ENCODE data around the gene METTL8. TPM values are rescaled to one million over a fixed set of nuclear protein-coding genes. Genes with fewer than 3 reads are reported as not detected.
"Not testable (repeated sequence)": the region's sequence is repeated elsewhere in the genome, so short reads cannot be mapped to it uniquely, and the experiment has no call there.

The METTL8 gene
- total RNA-seq, 1 donor from 2014 or later = 39.9 TPM

GRCh38 chr2:171422710-171423495 is 10.9 kb downstream of the METTL8 start:
- ATAC-seq = not testable (repeated sequence)

DNA sequence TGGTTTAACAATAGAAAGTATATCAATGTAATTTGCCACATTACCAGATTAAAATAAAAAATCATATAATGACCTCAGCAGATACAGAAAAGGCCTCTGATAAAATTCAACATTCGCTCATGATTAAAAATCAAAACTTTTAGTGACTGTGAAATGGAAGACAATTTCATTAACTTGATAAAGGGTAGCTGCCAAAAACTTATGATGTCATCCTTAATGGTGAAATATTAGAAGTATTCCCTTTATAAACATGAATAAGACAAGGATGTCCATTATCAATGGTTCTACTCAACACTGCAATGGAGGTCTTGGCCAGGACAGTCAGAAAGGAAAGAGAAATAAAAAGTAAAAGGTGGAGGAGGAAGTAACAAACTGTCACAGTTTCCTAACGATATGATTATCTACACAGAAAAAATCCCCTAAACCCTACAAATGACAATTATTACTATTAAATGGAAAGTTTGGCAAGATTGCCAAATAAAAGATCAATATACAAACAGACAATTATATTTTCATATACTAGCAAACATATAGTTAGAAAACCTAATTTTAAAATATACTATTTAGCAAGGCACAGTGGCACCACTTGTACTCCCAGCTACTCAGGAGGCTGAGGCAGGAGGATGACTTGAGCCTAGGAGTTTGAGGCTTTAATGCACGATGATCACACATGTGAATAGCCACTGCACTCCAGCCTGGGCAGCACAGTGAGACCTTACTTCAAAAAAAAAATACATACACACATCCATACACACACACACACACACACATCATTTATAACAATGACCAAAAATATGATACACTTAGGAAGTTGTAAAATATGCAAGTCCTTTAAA is 12.8 kb downstream of the METTL8 start:
- ATAC-seq = no peak

DNA sequence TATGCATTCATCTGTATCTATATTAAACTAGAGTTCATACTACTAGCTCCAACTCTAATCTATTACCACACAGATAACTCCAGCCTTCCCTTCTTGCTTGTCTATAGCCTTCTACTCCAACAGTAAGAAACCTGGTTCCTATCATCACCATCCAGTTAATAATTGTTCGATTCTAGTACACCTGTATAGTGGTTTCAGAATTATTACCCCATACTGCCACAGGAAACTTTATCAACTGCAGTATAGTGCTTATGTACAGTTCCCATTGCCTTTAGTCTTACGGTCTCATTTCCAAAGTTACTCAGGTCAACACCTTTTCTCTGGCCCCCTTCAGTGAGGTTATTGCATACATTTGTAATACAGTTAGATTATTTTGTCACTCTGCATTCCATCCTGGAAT is 14.5 kb downstream of the METTL8 start:
- ATAC-seq = no peak

- ATAC-seq = peak; percentile 99
Observed at GRCh38 chr2:171416009-171416926, 17.5 kb downstream of the METTL8 start.

DNA sequence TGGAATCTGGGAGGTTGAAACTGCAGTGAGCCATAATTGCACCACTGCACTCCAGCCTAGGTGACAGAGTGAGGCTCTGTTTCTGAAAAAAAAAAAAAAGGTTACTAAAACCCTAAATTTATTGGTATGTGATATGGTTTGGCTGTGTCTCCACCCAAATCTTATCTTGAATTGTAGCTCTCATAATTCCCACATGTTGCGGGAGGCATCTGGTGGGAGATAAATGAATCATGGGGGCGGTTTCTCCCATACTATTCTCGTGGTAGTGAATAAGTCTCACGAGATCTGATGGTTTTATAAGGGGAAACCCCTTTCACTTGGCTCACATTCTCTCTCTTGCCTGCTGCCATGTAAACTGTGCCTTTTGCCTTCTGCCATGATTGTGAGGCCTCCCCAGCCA is 19.1 kb downstream of the METTL8 start:
- ATAC-seq = not testable (repeated sequence)

DNA sequence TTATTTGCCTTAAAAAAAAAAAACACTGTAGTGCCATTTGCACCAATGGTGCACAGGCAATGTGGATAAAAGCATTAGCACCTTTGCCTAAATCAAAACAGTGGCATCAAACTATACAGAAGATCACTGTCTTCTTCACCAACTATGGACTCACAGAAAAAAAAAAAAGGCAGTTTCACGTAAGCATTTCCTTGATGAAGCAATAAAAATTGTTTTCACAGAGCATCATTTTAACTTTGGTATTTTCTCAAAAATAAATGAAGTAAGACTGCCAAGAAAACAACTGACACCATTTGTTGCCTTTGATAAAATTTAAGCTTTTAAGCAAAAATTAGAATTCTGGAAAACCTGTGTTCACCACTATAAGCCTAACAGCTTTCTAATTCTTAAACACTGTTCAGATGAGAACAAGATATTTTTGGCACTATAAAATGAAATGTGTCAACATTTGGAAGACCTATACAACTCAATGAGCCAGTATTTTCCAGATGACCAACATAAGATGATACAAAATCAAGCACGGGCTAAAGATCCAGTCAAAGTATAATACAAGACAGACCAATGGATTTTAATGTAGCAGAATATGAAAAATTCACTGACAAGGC is 21.1 kb downstream of the METTL8 start:
- ATAC-seq = no peak

GRCh38 chr2:171411791-171412483 is 21.9 kb downstream of the METTL8 start:
- ATAC-seq = no peak

DNA sequence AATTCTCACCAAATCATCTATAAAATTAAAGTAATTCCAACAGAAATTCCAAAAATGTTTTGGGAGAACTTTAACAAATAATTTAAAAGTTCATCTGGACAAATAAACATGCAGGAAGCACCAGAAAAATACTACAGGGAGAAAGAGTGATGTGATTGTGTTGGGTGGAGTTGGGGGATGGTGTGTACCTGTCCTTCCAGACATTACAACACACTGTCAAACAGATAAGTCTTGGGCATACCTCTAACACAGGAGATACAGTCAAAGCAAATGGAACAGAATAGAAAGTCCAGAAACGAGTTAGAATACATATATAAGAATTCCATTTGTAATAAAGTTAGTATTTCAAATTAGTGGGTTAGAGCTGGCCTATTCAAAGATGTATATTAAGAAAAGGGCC is 22.6 kb downstream of the METTL8 start:
- no peak for ATAC-seq

GRCh38 chr2:171410624-171411023 is 23.2 kb downstream of the METTL8 start:
- ATAC-seq = peak; percentile 46

GRCh38 chr2:171410101-171410500 is 23.7 kb downstream of the METTL8 start:
- ATAC-seq = peak; percentile 51

DNA sequence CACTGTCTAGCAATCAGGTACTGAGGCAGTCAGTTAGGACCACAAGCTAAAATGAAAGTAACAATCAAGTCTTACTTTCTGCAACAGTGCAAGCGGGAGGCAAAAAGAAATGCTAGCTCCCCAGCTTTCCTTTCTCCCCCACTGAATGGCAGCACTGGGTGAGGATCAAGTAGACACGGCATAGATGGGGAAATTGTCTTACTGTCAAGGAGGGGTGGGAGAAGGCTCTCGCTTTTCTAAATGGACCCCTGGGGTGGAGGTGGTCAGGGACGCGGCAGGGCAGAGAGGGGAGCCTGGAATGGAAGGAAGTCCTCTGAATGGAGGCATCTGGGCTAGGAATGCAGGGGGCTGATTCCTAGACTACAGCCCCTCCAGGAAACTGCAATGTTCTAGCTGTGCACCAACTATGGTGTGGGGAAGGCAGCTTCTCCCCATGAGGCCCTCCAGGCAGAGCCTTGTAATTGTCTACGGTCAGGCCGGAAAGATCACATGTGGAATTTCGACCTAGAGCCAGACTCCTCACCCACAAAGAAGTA is 24.3 kb downstream of the METTL8 start:
- ATAC-seq = peak; percentile 33

- ATAC-seq = no peak
Observed at GRCh38 chr2:171407676-171408044, 26.1 kb downstream of the METTL8 start.

DNA sequence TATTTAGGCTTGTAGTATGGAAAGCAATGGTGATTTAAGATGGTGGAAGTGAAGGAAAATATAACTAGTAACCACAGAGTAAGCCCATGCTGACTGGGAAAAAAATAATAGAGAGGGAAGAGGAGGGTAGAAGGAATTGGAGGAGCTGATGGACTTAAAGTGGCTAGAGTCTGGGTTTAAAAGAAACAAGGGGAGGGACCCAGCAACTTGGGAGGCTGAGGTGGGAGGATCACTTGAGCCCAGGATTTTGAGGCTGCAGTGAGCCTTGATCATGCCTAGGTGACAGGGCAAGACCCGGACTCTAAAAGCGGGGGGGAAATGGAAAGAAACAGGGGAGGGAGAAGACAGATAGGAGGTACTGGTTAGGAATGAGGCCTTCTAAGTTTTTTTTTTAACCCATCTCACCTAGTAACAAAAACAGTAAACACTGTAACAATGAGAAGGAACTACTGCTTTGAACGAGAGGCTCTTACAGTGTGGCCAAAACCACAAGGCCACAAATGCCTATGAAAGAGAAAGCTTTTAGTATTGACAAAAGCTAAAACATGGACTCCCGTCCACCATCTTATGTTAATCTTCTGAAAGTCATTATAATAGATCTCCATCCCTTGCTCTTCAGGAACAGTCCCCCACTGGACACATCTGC is 26.6 kb downstream of the METTL8 start:
- no peak for ATAC-seq

DNA sequence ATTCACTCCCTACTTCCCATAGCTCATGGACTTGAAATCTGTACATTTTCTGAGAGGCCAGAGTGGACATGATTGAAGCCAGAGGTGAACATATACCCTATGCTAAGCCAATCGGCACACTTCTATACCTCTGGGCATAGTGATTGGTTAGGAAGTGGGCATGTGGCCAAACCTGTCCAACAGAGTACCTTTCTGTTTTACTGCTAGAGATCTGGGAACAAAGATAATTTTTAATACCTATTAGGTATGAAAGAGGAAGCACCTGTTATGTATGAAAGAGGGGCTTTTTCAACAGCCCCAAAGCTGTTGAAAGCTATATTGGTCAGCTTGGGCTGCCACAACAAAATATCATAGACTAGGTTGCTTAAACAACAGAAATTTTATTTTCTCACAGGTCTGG is 27.7 kb downstream of the METTL8 start:
- no peak for ATAC-seq

- ATAC-seq = no peak
Observed at GRCh38 chr2:171405546-171405945, 28.2 kb downstream of the METTL8 start.

- ATAC-seq = no peak
Observed at GRCh38 chr2:171404719-171405118, 29.1 kb downstream of the METTL8 start.

DNA sequence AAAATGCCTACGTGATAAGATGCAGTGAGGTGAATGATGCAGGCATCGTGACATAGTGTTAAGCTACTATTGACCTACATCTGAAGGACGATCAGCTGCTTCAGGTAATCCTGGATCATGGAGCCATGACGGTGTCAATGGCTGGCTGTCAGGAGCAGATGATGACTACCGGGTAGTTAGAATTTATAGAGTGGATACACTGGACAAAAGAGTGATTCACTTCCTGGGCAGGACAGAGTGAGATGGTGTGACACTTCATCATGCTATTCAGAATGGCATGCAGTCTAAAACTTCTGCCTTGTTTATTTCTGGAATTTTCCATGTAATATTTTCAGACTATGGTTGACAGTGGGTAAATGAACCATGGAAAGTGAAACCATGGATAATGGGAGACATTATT is 29.5 kb downstream of the METTL8 start:
- ATAC-seq = peak; percentile 98

DNA sequence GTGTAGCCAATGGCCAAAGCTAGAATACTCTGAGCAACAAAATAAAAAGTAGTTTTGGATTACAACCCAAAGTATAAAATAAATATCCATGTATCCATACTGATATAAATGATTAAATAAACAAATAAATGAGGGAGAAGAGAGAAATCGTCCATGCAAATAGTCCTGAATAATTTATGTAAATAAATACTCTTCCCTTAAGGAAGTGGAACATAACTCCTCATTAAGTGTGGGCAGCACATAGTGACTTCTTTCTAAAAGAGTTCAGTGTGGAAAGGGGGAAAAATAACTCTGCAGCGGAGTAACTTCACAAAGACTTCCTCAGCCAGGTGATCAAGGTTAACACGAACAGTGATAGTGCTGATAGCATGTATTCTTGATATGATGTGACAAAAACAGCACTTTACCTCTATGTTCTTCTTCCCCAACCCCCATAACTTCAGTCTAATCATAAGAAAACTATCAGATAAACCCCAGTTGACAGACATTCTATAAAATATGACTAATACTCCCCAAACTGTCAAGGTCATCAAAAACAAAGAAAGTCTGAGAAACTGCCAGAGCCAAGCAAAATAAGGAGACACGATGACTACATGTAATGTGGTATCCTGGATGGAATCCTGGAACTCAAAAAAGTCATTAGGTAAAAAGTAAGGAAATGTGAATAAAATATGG is 30.7 kb downstream of the METTL8 start:
- no peak for ATAC-seq

GRCh38 chr2:171401947-171402346 is 31.8 kb downstream of the METTL8 start:
- ATAC-seq = no peak

DNA sequence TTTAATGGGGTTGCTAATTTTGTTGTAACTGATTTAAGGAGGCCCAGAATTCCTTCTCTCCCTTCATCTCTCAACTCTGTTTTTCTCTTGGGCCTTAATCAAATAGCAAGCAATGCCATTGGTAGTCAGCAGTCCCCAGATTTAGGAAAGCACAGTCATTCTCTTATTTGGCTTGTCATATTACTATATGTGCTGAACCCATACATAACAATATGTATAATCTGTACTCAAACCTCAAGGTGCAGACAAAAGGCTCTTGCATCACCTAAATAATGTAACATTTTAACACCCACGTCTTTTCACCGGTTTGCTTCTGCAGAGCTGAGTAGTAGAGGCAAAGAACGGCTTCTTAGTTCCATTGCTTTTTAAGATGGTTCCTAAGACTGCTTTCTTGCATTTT is 33.4 kb downstream of the METTL8 start:
- ATAC-seq = no peak

Data from esophagus mucosa (tissue), 1 donor.